Right lobe of liver (tissue), 4 donors: ENCODE results near the gene LCN1.

Experiments used
- CTCF ChIP-seq, 4 donors: fragments of 200-600 bp in 3 of 4; fragments of 450-650 bp in 1 of 4; IDR thresholded peaks; one replicate each; pipeline versions ENCODE4 v1.5.1 to v1.8.0; 2016 to 2022; ENCODE audit warnings: antibody characterized with exemption in 4 of 4, mild to moderate bottlenecking in 2 of 4
- POLR2A ChIP-seq: fragments of 450-650 bp; IDR thresholded peaks from one replicate; pipeline ENCODE4 v1.6.1; 2017; ENCODE audit warnings: antibody characterized with exemption, mild to moderate bottlenecking
- donor health status: DM: no; HTN: no; CAD: no.
- donor health status: DM: no; HTN: no; CAD: no.
- donor health status: DM: no; HTN: yes; CAD: no.

GRCh38 chr9:135489188-135489906 lies 31.9 kb upstream of the LCN1 start:
- TF ChIP-seq CTCF (IDR thresholded peaks at IDR 0.05) = no peak
- TF ChIP-seq POLR2A = no peak
